K562 (cell line): ENCODE results near the gene CACYBP. TPM values are rescaled to one million over a fixed set of nuclear protein-coding genes. Genes with fewer than 3 reads are reported as not detected.
A peak's percentile ranks its signal among the peaks of the same experiment; 100 is the strongest.

Source experiments
- CCNT2 ChIP-seq: IDR thresholded peaks from 2 replicates; pipeline ENCODE4 v1.6.1; 2011; ENCODE audit warnings: borderline replicate concordance, low read depth, mild to moderate bottlenecking, moderate library complexity, mixed read lengths, low read length; ENCODE audit not compliant: insufficient read length; ENCODE audit errors: extremely low read depth
- CEBPG ChIP-seq, 3 experiments: fragments of 200-800 bp in 1 of 3; sonication (Bioruptor generic) in 1 of 3; sonication (generic) in 1 of 3; formaldehyde crosslinking in 1 of 3; IDR thresholded peaks in 2 of 3; conservative IDR thresholded peaks in 1 of 3; 2 replicates each; pipeline versions ENCODE4 v1.6.1 to v1.8.0; 2016 to 2022; ENCODE audit warnings: missing compliant biosample characterization in 2 of 3, missing genetic modification characterization in 2 of 3, mild to moderate bottlenecking in 1 of 3, missing genetic modification reagents in 1 of 3
- CREB1 ChIP-seq, 2 experiments: sonication (generic) in 1 of 2; formaldehyde crosslinking in 1 of 2; IDR thresholded peaks; 2 replicates each; pipeline versions ENCODE4 v1.6.1 to v1.8.0; 2012 to 2022; ENCODE audit warnings: inconsistent platforms in 1 of 2, mild to moderate bottlenecking in 1 of 2, missing genetic modification reagents in 1 of 2, moderate library complexity in 1 of 2
- ELF1 ChIP-seq: fragments of 200-800 bp; sonication (Bioruptor generic); IDR thresholded peaks from 2 replicates; pipeline ENCODE4 v1.6.1; 2016; ENCODE audit warnings: missing genetic modification characterization, missing compliant biosample characterization
- HSF4 ChIP-seq: fragments of 250-450 bp; sonication (Bioruptor Pico); IDR thresholded peaks from 2 replicates; pipeline ENCODE4 v2.1.2; 2022; ENCODE audit warnings: mild to moderate bottlenecking, moderate library complexity, borderline replicate concordance
- NFIX ChIP-seq: fragments of 250-450 bp; sonication (Bioruptor Pico); IDR thresholded peaks from 2 replicates; pipeline ENCODE4 v1.4.0; 2020; ENCODE audit warnings: low read depth, mild to moderate bottlenecking, moderate library complexity
- POLR3A ChIP-seq: IDR thresholded peaks from 2 replicates; pipeline ENCODE4 v1.6.1; 2011; ENCODE audit warnings: borderline replicate concordance, mild to moderate bottlenecking, moderate library complexity; ENCODE audit not compliant: insufficient read length, insufficient read depth; ENCODE audit errors: extremely low read depth
- SIRT6 ChIP-seq: IDR thresholded peaks from one replicate; pipeline ENCODE4 v1.6.1; 2012; ENCODE audit warnings: low read depth, mild to moderate bottlenecking, control low read depth, inconsistent platforms, low read length, moderate library complexity
- SUPT5H ChIP-seq: fragments of 450-650 bp; IDR thresholded peaks from 2 replicates; pipeline ENCODE4 v1.6.1; 2016
- YBX1 ChIP-seq: fragments of 450-650 bp; IDR thresholded peaks from 2 replicates; pipeline ENCODE4 v1.7.1; 2016; ENCODE audit warnings: mild to moderate bottlenecking
- ZNF146 ChIP-seq: IDR thresholded peaks from one replicate; pipeline ENCODE4 v1.6.1; 2018; ENCODE audit warnings: missing compliant biosample characterization; ENCODE audit not compliant: unreplicated experiment
- ZNF444 ChIP-seq: fragments of 250-450 bp; sonication (Bioruptor Pico); IDR thresholded peaks from 2 replicates; pipeline ENCODE4 v1.4.0; 2020; ENCODE audit warnings: mild to moderate bottlenecking, moderate library complexity
- ZZZ3 ChIP-seq: fragments of 450-650 bp; IDR thresholded peaks from 2 replicates; pipeline ENCODE4 v1.6.1; 2016; ENCODE audit warnings: antibody characterized with exemption, mild to moderate bottlenecking, moderate library complexity
- polyA plus RNA-seq, 8 experiments: library from polyadenylated mRNA; depleted of rRNA in 4 of 8; stranded (reverse) in 5 of 8; unstranded in 3 of 8; fragments of >200 nt; fragmentation: Nextera tagmentation in 2 of 8; fragmentation: Illumina TruSeq in 1 of 8; extraction: Ambion mirVana in 2 of 8; extraction: Trizol in 1 of 8; gene quantifications; 2 replicates each; pipeline versions ENCODE4 v1.2.1 to v1.2.3, GENCODE V29; 2011 to 2014; ENCODE audit warnings: inconsistent platforms in 1 of 8, missing spikeins in 1 of 8
- total RNA-seq, 7 experiments: library from RNA; depleted of rRNA in 6 of 7; stranded (reverse); fragments of >200 nt in 6 of 7; fragmentation: Illumina TruSeq in 2 of 7; extraction: Trizol in 2 of 7; gene quantifications; 2 replicates each; pipeline versions ENCODE4 v1.2.1 to v1.2.3, GENCODE V29; 2011 to 2021; ENCODE audit warnings: low replicate concordance in 1 of 7
- TF ChIP-seq, protein P1 (sequence below): fragments of 450-650 bp; formaldehyde crosslinking; IDR thresholded peaks from 2 replicates; pipeline ENCODE4 v1.4.0; 2020; ENCODE audit warnings: mild to moderate bottlenecking, moderate library complexity
- TF ChIP-seq, protein P2 (sequence below), 2 experiments: fragments of 450-650 bp in 1 of 2; sonication (generic) in 1 of 2; formaldehyde crosslinking in 1 of 2; IDR thresholded peaks; 2 replicates each; pipeline versions ENCODE4 v1.7.1 to v1.9.0; 2016 to 2022; ENCODE audit warnings: inconsistent platforms in 1 of 2, mild to moderate bottlenecking in 1 of 2, missing genetic modification reagents in 1 of 2
- TF ChIP-seq, protein P3 (sequence below): fragments of 250-450 bp; sonication (Bioruptor Pico); IDR thresholded peaks from 2 replicates; pipeline ENCODE4 v1.8.0; 2022; ENCODE audit warnings: moderate library complexity, mild to moderate bottlenecking, inconsistent platforms

CACYBP gene
- total and polyA plus RNA-seq, 9 of the 15 experiments (the other 6 are each of a cell fraction or from before 2014, with no cell fraction given), result 147 to 1,576 (median 488) TPM

DNA sequence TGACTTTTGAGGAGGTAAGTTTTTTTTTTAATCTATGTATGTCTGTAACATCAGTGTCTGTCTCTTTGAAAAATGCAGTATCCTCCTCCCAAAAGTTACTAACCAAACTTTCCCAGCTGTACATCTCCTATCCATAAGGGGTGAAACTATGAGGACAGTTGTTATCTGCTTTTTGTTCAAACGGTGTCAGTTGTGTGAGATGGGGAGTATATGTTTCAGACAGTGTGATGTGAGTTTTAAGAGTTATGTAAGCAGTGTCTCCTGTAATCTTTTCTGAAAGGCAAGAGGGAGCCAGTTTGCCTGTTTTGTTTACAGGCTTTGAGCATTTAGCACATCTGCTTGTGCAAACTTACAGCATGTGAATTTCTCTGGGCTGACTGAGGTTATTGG, 34.8 kb upstream of the CACYBP start (continued):
- TF ChIP-seq, protein P1, sequence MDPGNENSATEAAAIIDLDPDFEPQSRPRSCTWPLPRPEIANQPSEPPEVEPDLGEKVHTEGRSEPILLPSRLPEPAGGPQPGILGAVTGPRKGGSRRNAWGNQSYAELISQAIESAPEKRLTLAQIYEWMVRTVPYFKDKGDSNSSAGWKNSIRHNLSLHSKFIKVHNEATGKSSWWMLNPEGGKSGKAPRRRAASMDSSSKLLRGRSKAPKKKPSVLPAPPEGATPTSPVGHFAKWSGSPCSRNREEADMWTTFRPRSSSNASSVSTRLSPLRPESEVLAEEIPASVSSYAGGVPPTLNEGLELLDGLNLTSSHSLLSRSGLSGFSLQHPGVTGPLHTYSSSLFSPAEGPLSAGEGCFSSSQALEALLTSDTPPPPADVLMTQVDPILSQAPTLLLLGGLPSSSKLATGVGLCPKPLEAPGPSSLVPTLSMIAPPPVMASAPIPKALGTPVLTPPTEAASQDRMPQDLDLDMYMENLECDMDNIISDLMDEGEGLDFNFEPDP (CRISPR knock-in tag), result no peak
- TF ChIP-seq NFIX (CRISPR knock-in tag) (no peak), SIRT6 (no peak), ZNF444 (CRISPR knock-in tag) (0 out of 2 replicates have a peak, but pooled peaks have one; percentile 11), CEBPG (CRISPR knock-in tag; IDR thresholded peaks at IDR 0.05) (no peak), CEBPG (tag; conservative IDR thresholded peaks at IDR 0.05 in 1 of 2, IDR thresholded peaks at IDR 0.05 in 1 of 2) (no peak), POLR3A (no peak), SUPT5H (peak; percentile 1; the same call in 1 of the 2 replicates), CREB1 (IDR thresholded peaks at IDR 0.05) (no peak), CREB1 (CRISPR knock-in tag; IDR thresholded peaks at IDR 0.05) (no peak), YBX1 (no peak), ZZZ3 (no peak), CCNT2 (no peak), HSF4 (CRISPR knock-in tag) (no peak), ZNF146 (CRISPR knock-in tag) (no peak), ELF1 (tag) (no peak)
- TF ChIP-seq, protein P2, sequence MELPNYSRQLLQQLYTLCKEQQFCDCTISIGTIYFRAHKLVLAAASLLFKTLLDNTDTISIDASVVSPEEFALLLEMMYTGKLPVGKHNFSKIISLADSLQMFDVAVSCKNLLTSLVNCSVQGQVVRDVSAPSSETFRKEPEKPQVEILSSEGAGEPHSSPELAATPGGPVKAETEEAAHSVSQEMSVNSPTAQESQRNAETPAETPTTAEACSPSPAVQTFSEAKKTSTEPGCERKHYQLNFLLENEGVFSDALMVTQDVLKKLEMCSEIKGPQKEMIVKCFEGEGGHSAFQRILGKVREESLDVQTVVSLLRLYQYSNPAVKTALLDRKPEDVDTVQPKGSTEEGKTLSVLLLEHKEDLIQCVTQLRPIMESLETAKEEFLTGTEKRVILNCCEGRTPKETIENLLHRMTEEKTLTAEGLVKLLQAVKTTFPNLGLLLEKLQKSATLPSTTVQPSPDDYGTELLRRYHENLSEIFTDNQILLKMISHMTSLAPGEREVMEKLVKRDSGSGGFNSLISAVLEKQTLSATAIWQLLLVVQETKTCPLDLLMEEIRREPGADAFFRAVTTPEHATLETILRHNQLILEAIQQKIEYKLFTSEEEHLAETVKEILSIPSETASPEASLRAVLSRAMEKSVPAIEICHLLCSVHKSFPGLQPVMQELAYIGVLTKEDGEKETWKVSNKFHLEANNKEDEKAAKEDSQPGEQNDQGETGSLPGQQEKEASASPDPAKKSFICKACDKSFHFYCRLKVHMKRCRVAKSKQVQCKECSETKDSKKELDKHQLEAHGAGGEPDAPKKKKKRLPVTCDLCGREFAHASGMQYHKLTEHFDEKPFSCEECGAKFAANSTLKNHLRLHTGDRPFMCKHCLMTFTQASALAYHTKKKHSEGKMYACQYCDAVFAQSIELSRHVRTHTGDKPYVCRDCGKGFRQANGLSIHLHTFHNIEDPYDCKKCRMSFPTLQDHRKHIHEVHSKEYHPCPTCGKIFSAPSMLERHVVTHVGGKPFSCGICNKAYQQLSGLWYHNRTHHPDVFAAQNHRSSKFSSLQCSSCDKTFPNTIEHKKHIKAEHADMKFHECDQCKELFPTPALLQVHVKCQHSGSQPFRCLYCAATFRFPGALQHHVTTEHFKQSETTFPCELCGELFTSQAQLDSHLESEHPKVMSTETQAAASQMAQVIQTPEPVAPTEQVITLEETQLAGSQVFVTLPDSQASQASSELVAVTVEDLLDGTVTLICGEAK (IDR thresholded peaks at IDR 0.05), result no peak
- TF ChIP-seq, protein P2 (CRISPR knock-in tag; IDR thresholded peaks at IDR 0.05), result no peak
- TF ChIP-seq, protein P3, sequence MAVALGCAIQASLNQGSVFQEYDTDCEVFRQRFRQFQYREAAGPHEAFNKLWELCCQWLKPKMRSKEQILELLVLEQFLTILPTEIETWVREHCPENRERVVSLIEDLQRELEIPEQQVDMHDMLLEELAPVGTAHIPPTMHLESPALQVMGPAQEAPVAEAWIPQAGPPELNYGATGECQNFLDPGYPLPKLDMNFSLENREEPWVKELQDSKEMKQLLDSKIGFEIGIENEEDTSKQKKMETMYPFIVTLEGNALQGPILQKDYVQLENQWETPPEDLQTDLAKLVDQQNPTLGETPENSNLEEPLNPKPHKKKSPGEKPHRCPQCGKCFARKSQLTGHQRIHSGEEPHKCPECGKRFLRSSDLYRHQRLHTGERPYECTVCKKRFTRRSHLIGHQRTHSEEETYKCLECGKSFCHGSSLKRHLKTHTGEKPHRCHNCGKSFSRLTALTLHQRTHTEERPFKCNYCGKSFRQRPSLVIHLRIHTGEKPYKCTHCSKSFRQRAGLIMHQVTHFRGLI, result no peak
